BLaER1 (cell line): ENCODE measurements around the gene CUX1.
"Not testable (repeated sequence)": the region's sequence is repeated elsewhere in the genome, so short reads cannot be mapped to it uniquely, and the experiment has no call there.

ENCODE experiments used
- H3K27ac ChIP-seq: shearing (Covaris generic); formaldehyde crosslinking; 2 replicates; pipeline ENCODE4 v1.8.1; 2022
- H3K27me3 ChIP-seq: shearing (Covaris generic); formaldehyde crosslinking; 2 replicates; pipeline ENCODE4 v1.8.1; 2022
- H3K36me3 ChIP-seq: shearing (Covaris generic); formaldehyde crosslinking; 2 replicates; pipeline ENCODE4 v1.8.1; 2022
- H3K4me1 ChIP-seq: shearing (Covaris generic); formaldehyde crosslinking; 2 replicates; pipeline ENCODE4 v1.8.1; 2022
- H3K4me2 ChIP-seq: shearing (Covaris generic); formaldehyde crosslinking; 2 replicates; pipeline ENCODE4 v1.8.1; 2022
- H3K4me3 ChIP-seq: shearing (Covaris generic); formaldehyde crosslinking; 2 replicates; pipeline ENCODE4 v1.8.1; 2022
- H3K9ac ChIP-seq: shearing (Covaris generic); formaldehyde crosslinking; 2 replicates; pipeline ENCODE4 v1.8.1; 2022
- H3K9me3 ChIP-seq: shearing (Covaris generic); formaldehyde crosslinking; 2 replicates; pipeline ENCODE4 v1.8.1; 2022
- H4K20me1 ChIP-seq: shearing (Covaris generic); formaldehyde crosslinking; 2 replicates; pipeline ENCODE4 v1.8.1; 2022
- Cebpa-rat ChIP-seq: shearing (Covaris generic); IDR thresholded peaks from 2 replicates; pipeline ENCODE4 v1.8.1; 2022

Gene CUX1

GRCh38 chr7:102047167-102047566 lies 229.7 kb downstream of the CUX1 start:
- Histone ChIP-seq H3K4me1 (peaks cover 93% of the 10 kb centered on the region), H3K27ac (peak overlapping the region; percentile 87), H3K27me3 (no peaks in the 10 kb centered on the region), H4K20me1 (peaks cover 29% of the 10 kb centered on the region; the same call in 1 of the 2 replicates), H3K9me3 (no peaks in the 10 kb centered on the region), H3K4me2 (peak overlapping the region; percentile 92), H3K9ac (no peak overlapping the region), H3K36me3 (peaks cover 39% of the 10 kb centered on the region), H3K4me3 (no peak overlapping the region)
- TF ChIP-seq Cebpa-rat: no peak

- Histone ChIP-seq H3K9me3 (peaks cover 24% of the 10 kb centered on the region), H3K4me2 (peak overlapping the region; percentile 74), H3K27me3 (no peaks in the 10 kb centered on the region), H3K4me1 (peaks cover 80% of the 10 kb centered on the region), H3K4me3 (no peak overlapping the region), H3K9ac (no peak overlapping the region), H4K20me1 (peaks cover 29% of the 10 kb centered on the region; the same call in 1 of the 2 replicates), H3K36me3 (peaks cover 57% of the 10 kb centered on the region), H3K27ac (peak overlapping the region; percentile 74)
- TF ChIP-seq Cebpa-rat: no peak
These were observed 232.3 kb downstream of the CUX1 start for GRCh38 chr7:102049765-102050164.

- no peak for TF ChIP-seq Cebpa-rat
- H3K9me3 ChIP-seq: peaks cover 33% of the 10 kb centered on the region
- H3K4me2 ChIP-seq: peak overlapping the region; percentile 60
- H3K4me3 ChIP-seq: no peak overlapping the region
- H3K36me3 ChIP-seq: peaks cover 60% of the 10 kb centered on the region
- H3K27me3 ChIP-seq: no peaks in the 10 kb centered on the region
- H3K9ac ChIP-seq: peak overlapping the region; percentile 34; the same call in 1 of the 2 replicates
- H4K20me1 ChIP-seq: peaks cover 24% of the 10 kb centered on the region; the same call in 1 of the 2 replicates
- peaks cover 80% of the 10 kb centered on the region for H3K4me1 ChIP-seq
- H3K27ac ChIP-seq: peak overlapping the region; percentile 74
These were observed 233.5 kb downstream of the CUX1 start for GRCh38 chr7:102050864-102051460.

GRCh38 chr7:102051736-102052135 lies 234.3 kb downstream of the CUX1 start:
- not testable (repeated sequence) for H3K27me3 ChIP-seq, H3K9ac ChIP-seq, H3K27ac ChIP-seq, H3K4me3 ChIP-seq
- peaks cover 68% of the 10 kb centered on the region for H3K36me3 ChIP-seq
- H4K20me1 ChIP-seq: peaks cover 21% of the 10 kb centered on the region; the same call in 1 of the 2 replicates
- H3K4me2 ChIP-seq: peak overlapping the region; percentile 60; the same call in 1 of the 2 replicates
- H3K4me1 ChIP-seq: peaks cover 72% of the 10 kb centered on the region
- H3K9me3 ChIP-seq: peaks cover 41% of the 10 kb centered on the region

- no peak overlapping the region for H3K27ac ChIP-seq
- H3K36me3 ChIP-seq: peaks cover 78% of the 10 kb centered on the region
- no peak overlapping the region for H3K4me2 ChIP-seq
- no peak overlapping the region for H3K9ac ChIP-seq
- H3K9me3 ChIP-seq: peaks cover 52% of the 10 kb centered on the region
- H3K27me3 ChIP-seq: no peaks in the 10 kb centered on the region
- TF ChIP-seq Cebpa-rat: no peak
- no peak overlapping the region for H3K4me3 ChIP-seq
- peaks cover 60% of the 10 kb centered on the region for H3K4me1 ChIP-seq
- peaks cover 15% of the 10 kb centered on the region; the same call in 1 of the 2 replicates for H4K20me1 ChIP-seq
These were observed 236.7 kb downstream of the CUX1 start for GRCh38 chr7:102054158-102054557.

GRCh38 chr7:102055181-102055976 lies 238.0 kb downstream of the CUX1 start:
- Histone ChIP-seq H3K9me3 (peaks cover 52% of the 10 kb centered on the region), H3K4me1 (peaks cover 60% of the 10 kb centered on the region), H3K27me3 (no peaks in the 10 kb centered on the region), H3K9ac (no peak overlapping the region), H3K36me3 (peaks cover 66% of the 10 kb centered on the region), H3K27ac (no peak overlapping the region), H4K20me1 (peaks cover 8% of the 10 kb centered on the region; the same call in 1 of the 2 replicates), H3K4me2 (peak overlapping the region; percentile 43), H3K4me3 (no peak overlapping the region)
- TF ChIP-seq Cebpa-rat: no peak

GRCh38 chr7:102059524-102059923 lies 242.1 kb downstream of the CUX1 start:
- Histone ChIP-seq H3K27ac (no peak overlapping the region), H3K4me2 (no peak overlapping the region), H3K9me3 (peaks cover 31% of the 10 kb centered on the region), H3K4me3 (no peak overlapping the region), H4K20me1 (peaks cover 4% of the 10 kb centered on the region; the same call in 1 of the 2 replicates), H3K27me3 (no peaks in the 10 kb centered on the region), H3K4me1 (peaks cover 78% of the 10 kb centered on the region), H3K9ac (no peak overlapping the region), H3K36me3 (peaks cover 31% of the 10 kb centered on the region)
- TF ChIP-seq Cebpa-rat: no peak

- H3K4me1 ChIP-seq: peaks cover 83% of the 10 kb centered on the region
- H3K36me3 ChIP-seq: peaks cover 32% of the 10 kb centered on the region
- H3K4me2 ChIP-seq: peak overlapping the region; percentile 75
- peak overlapping the region; percentile 42; the same call in 1 of the 2 replicates for H3K9ac ChIP-seq
- peak overlapping the region; percentile 81 for H3K27ac ChIP-seq
- no peaks in the 10 kb centered on the region for H3K27me3 ChIP-seq
- H3K9me3 ChIP-seq: peaks cover 14% of the 10 kb centered on the region
- H4K20me1 ChIP-seq: peaks cover 11% of the 10 kb centered on the region; the same call in 1 of the 2 replicates
- no peak for TF ChIP-seq Cebpa-rat
- no peak overlapping the region for H3K4me3 ChIP-seq
These were observed 244.0 kb downstream of the CUX1 start for GRCh38 chr7:102061354-102061945.

- peaks cover 86% of the 10 kb centered on the region for H3K4me1 ChIP-seq
- peaks cover 9% of the 10 kb centered on the region for H3K9me3 ChIP-seq
- no peak overlapping the region for H3K4me3 ChIP-seq
- H3K4me2 ChIP-seq: peak overlapping the region; percentile 75
- peak overlapping the region; percentile 42; the same call in 1 of the 2 replicates for H3K9ac ChIP-seq
- H3K36me3 ChIP-seq: peaks cover 31% of the 10 kb centered on the region
- H3K27ac ChIP-seq: peak overlapping the region; percentile 81
- no peak for TF ChIP-seq Cebpa-rat
- peaks cover 11% of the 10 kb centered on the region; the same call in 1 of the 2 replicates for H4K20me1 ChIP-seq
- no peaks in the 10 kb centered on the region for H3K27me3 ChIP-seq
These were observed 244.6 kb downstream of the CUX1 start for GRCh38 chr7:102061981-102062390.
